WTC11 (cell line): Measurements from ENCODE around the gene LARGE1. TPM values are rescaled to one million over a fixed set of nuclear protein-coding genes. Genes with fewer than 3 reads are reported as not detected.

ENCODE experiments used
- ATAC-seq: fragments of 200-7000 bp; cut with Tn5 transposase; 2 replicates; pipeline ENCODE4 v1.10.0; 2021; ENCODE audit warnings: mild to moderate bottlenecking, moderate library complexity
- CTCF ChIA-PET: fragments of 300-600 bp; sonication (Branson Sonifier 250); formaldehyde crosslinking; loops from one replicate; lab custom pipeline; 2021; ENCODE audit warnings: antibody characterized with exemption; lab: Charles Lee
- POLR2A ChIA-PET: fragments of 350-600 bp; sonication (Branson Sonifier 250); formaldehyde crosslinking; loops from one replicate; lab custom pipeline; 2021; ENCODE audit warnings: antibody characterized with exemption; lab: Charles Lee
- DNase-seq: peaks from one replicate; pipeline ENCODE4 v3.0.0; 2021; ENCODE audit warnings: low spot score
- H3K27ac Mint-ChIP-seq: 2 replicates; pipeline ENCODE4 v1.8.0; 2021; ENCODE audit warnings: mixed read lengths
- H3K27me3 Mint-ChIP-seq: 2 replicates; pipeline ENCODE4 v1.8.0; 2021; ENCODE audit warnings: low read depth, mild to moderate bottlenecking, moderate library complexity, mixed read lengths
- H3K36me3 Mint-ChIP-seq: 2 replicates; pipeline ENCODE4 v1.8.0; 2021; ENCODE audit warnings: mixed read lengths
- H3K4me1 Mint-ChIP-seq: 2 replicates; pipeline ENCODE4 v1.8.0; 2022; ENCODE audit warnings: mixed read lengths
- H3K4me3 Mint-ChIP-seq: 2 replicates; pipeline ENCODE4 v1.8.0; 2021; ENCODE audit warnings: mild to moderate bottlenecking, moderate library complexity, mixed read lengths
- H3K9me3 Mint-ChIP-seq: 2 replicates; pipeline ENCODE4 v1.8.0; 2021; ENCODE audit warnings: mixed read lengths
- ATF1 ChIP-seq: sonication (generic); formaldehyde crosslinking; IDR thresholded peaks from 2 replicates; pipeline ENCODE4 v1.8.1; 2023; ENCODE audit warnings: mild to moderate bottlenecking, moderate library complexity, missing genetic modification reagents
- ELF4 ChIP-seq: sonication (generic); formaldehyde crosslinking; IDR thresholded peaks from 2 replicates; pipeline ENCODE4 v1.8.1; 2022; ENCODE audit warnings: low read depth, mild to moderate bottlenecking, moderate library complexity, missing genetic modification reagents
- GABPB1 ChIP-seq: sonication (generic); formaldehyde crosslinking; IDR thresholded peaks from 2 replicates; pipeline ENCODE4 v1.8.1; 2023; ENCODE audit warnings: mild to moderate bottlenecking, missing genetic modification reagents
- NR3C1 ChIP-seq: sonication (generic); formaldehyde crosslinking; conservative IDR thresholded peaks from 2 replicates; pipeline ENCODE4 v1.8.1; 2023; ENCODE audit warnings: low read depth, mild to moderate bottlenecking, missing genetic modification reagents
- TCF7 ChIP-seq: sonication (generic); formaldehyde crosslinking; IDR thresholded peaks from 2 replicates; pipeline ENCODE4 v1.8.0; 2022; ENCODE audit warnings: mild to moderate bottlenecking, low read depth, missing genetic modification reagents, moderate library complexity
- TEAD1 ChIP-seq: sonication (generic); formaldehyde crosslinking; IDR thresholded peaks from 2 replicates; pipeline ENCODE4 v1.8.0; 2022; ENCODE audit warnings: mild to moderate bottlenecking, missing genetic modification reagents
- ZNF263 ChIP-seq: sonication (generic); formaldehyde crosslinking; IDR thresholded peaks from 2 replicates; pipeline ENCODE4 v1.8.1; 2022; ENCODE audit warnings: low read depth, mild to moderate bottlenecking, moderate library complexity, missing genetic modification reagents
- ZNF416 ChIP-seq: fragments of 250-450 bp; sonication (Bioruptor Pico); IDR thresholded peaks from 2 replicates; pipeline ENCODE4 v1.9.0; 2021; ENCODE audit warnings: mild to moderate bottlenecking, inconsistent platforms
- total RNA-seq: library from RNA; stranded (reverse); gene quantifications from 3 replicates; pipeline ENCODE4 v1.2.3, GENCODE V29; 2021
- TF ChIP-seq, protein P1 (sequence below): fragments of 250-450 bp; sonication (Bioruptor Pico); IDR thresholded peaks from 2 replicates; pipeline ENCODE4 v1.9.0; 2021; ENCODE audit warnings: mild to moderate bottlenecking
- TF ChIP-seq, protein P2 (sequence below): sonication (generic); formaldehyde crosslinking; IDR thresholded peaks from 2 replicates; pipeline ENCODE4 v1.8.1; 2022; ENCODE audit warnings: missing genetic modification reagents, borderline replicate concordance
- TF ChIP-seq, protein P3 (sequence below): sonication (generic); formaldehyde crosslinking; IDR thresholded peaks from 2 replicates; pipeline ENCODE4 v1.8.1; 2023; ENCODE audit warnings: mild to moderate bottlenecking, missing genetic modification reagents, moderate library complexity
- TF ChIP-seq, protein P4 (sequence below): sonication (generic); formaldehyde crosslinking; IDR thresholded peaks from 2 replicates; pipeline ENCODE4 v1.8.1; 2022; ENCODE audit warnings: mild to moderate bottlenecking, missing genetic modification reagents, moderate library complexity, borderline replicate concordance
- TF ChIP-seq, protein P5 (sequence below): sonication (generic); formaldehyde crosslinking; IDR thresholded peaks from 2 replicates; pipeline ENCODE4 v1.8.1; 2023; ENCODE audit warnings: mild to moderate bottlenecking, missing genetic modification reagents
- TF ChIP-seq, protein P6 (sequence below): sonication (generic); formaldehyde crosslinking; IDR thresholded peaks from 2 replicates; pipeline ENCODE4 v1.8.0; 2022; ENCODE audit warnings: missing genetic modification reagents
- TF ChIP-seq, protein P7 (sequence below): sonication (generic); formaldehyde crosslinking; IDR thresholded peaks from 2 replicates; pipeline ENCODE4 v1.8.0; 2023; ENCODE audit warnings: missing genetic modification reagents
- TF ChIP-seq, protein P8 (sequence below): fragments of 250-450 bp; sonication (Bioruptor Pico); IDR thresholded peaks from 2 replicates; pipeline ENCODE4 v1.8.0; 2021; ENCODE audit warnings: mild to moderate bottlenecking

The LARGE1 gene
- total RNA-seq, 1 experiment from 2014 or later: 72.6 TPM

DNA sequence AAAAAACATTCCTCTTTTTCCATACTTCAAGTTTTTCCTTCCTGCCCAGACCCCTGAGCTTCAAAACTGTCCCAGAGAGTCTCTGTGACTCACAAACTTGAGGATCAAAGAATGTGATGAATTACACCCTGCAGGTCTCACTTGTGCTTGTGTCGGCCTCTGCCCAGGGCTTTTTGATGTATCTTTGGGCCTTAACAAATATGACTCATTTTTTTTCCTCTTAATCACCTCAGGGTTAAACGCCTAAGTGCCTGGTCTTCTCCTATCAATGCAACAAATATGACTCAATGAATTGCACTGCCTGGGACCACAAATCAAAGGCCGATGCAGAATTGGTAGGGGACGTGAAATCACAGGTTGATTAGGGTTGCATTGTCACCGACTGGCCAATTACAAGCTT, 267.7 kb downstream of the LARGE1 start:
- no peak overlapping the region for H3K4me3 Mint-ChIP-seq
- peak overlapping the region; percentile 70; the same call in 1 of the 2 replicates for H3K27ac Mint-ChIP-seq
- no peak for ATAC-seq
- H3K27me3 Mint-ChIP-seq: no peaks in the 10 kb centered on the region
- CTCF ChIA-PET: interaction anchor here (0.6 to 1.9 kb wide), 3 partner anchors 9 to 269 kb away, joined by 3 to 7 read pairs (median 4); no protein-coding TSS in a partner anchor
- POLR2A ChIA-PET: no interaction called here
- peaks cover 21% of the 10 kb centered on the region for H3K9me3 Mint-ChIP-seq
- DNase-seq: no peak
- TF ChIP-seq, protein P1, sequence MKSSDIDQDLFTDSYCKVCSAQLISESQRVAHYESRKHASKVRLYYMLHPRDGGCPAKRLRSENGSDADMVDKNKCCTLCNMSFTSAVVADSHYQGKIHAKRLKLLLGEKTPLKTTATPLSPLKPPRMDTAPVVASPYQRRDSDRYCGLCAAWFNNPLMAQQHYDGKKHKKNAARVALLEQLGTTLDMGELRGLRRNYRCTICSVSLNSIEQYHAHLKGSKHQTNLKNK (CRISPR knock-in tag): no peak
- TF ChIP-seq ZNF263 (CRISPR knock-in tag) (no peak), TCF7 (no peak), TEAD1 (no peak), ATF1 (CRISPR knock-in tag) (no peak), GABPB1 (CRISPR knock-in tag) (no peak), ELF4 (no peak), ZNF416 (CRISPR knock-in tag) (no peak), NR3C1 (CRISPR knock-in tag) (no peak)
- TF ChIP-seq, protein P2, sequence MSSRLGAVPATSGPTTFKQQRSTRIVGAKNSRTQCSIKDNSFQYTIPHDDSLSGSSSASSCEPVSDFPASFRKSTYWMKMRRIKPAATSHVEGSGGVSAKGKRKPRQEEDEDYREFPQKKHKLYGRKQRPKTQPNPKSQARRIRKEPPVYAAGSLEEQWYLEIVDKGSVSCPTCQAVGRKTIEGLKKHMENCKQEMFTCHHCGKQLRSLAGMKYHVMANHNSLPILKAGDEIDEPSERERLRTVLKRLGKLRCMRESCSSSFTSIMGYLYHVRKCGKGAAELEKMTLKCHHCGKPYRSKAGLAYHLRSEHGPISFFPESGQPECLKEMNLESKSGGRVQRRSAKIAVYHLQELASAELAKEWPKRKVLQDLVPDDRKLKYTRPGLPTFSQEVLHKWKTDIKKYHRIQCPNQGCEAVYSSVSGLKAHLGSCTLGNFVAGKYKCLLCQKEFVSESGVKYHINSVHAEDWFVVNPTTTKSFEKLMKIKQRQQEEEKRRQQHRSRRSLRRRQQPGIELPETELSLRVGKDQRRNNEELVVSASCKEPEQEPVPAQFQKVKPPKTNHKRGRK (CRISPR knock-in tag): no peak
- TF ChIP-seq, protein P3, sequence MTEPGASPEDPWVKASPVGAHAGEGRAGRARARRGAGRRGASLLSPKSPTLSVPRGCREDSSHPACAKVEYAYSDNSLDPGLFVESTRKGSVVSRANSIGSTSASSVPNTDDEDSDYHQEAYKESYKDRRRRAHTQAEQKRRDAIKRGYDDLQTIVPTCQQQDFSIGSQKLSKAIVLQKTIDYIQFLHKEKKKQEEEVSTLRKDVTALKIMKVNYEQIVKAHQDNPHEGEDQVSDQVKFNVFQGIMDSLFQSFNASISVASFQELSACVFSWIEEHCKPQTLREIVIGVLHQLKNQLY (CRISPR knock-in tag): no peak
- TF ChIP-seq, protein P4, sequence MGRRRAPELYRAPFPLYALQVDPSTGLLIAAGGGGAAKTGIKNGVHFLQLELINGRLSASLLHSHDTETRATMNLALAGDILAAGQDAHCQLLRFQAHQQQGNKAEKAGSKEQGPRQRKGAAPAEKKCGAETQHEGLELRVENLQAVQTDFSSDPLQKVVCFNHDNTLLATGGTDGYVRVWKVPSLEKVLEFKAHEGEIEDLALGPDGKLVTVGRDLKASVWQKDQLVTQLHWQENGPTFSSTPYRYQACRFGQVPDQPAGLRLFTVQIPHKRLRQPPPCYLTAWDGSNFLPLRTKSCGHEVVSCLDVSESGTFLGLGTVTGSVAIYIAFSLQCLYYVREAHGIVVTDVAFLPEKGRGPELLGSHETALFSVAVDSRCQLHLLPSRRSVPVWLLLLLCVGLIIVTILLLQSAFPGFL (CRISPR knock-in tag): no peak
- TF ChIP-seq, protein P5, sequence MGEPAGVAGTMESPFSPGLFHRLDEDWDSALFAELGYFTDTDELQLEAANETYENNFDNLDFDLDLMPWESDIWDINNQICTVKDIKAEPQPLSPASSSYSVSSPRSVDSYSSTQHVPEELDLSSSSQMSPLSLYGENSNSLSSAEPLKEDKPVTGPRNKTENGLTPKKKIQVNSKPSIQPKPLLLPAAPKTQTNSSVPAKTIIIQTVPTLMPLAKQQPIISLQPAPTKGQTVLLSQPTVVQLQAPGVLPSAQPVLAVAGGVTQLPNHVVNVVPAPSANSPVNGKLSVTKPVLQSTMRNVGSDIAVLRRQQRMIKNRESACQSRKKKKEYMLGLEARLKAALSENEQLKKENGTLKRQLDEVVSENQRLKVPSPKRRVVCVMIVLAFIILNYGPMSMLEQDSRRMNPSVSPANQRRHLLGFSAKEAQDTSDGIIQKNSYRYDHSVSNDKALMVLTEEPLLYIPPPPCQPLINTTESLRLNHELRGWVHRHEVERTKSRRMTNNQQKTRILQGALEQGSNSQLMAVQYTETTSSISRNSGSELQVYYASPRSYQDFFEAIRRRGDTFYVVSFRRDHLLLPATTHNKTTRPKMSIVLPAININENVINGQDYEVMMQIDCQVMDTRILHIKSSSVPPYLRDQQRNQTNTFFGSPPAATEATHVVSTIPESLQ (CRISPR knock-in tag): no peak
- TF ChIP-seq, protein P6, sequence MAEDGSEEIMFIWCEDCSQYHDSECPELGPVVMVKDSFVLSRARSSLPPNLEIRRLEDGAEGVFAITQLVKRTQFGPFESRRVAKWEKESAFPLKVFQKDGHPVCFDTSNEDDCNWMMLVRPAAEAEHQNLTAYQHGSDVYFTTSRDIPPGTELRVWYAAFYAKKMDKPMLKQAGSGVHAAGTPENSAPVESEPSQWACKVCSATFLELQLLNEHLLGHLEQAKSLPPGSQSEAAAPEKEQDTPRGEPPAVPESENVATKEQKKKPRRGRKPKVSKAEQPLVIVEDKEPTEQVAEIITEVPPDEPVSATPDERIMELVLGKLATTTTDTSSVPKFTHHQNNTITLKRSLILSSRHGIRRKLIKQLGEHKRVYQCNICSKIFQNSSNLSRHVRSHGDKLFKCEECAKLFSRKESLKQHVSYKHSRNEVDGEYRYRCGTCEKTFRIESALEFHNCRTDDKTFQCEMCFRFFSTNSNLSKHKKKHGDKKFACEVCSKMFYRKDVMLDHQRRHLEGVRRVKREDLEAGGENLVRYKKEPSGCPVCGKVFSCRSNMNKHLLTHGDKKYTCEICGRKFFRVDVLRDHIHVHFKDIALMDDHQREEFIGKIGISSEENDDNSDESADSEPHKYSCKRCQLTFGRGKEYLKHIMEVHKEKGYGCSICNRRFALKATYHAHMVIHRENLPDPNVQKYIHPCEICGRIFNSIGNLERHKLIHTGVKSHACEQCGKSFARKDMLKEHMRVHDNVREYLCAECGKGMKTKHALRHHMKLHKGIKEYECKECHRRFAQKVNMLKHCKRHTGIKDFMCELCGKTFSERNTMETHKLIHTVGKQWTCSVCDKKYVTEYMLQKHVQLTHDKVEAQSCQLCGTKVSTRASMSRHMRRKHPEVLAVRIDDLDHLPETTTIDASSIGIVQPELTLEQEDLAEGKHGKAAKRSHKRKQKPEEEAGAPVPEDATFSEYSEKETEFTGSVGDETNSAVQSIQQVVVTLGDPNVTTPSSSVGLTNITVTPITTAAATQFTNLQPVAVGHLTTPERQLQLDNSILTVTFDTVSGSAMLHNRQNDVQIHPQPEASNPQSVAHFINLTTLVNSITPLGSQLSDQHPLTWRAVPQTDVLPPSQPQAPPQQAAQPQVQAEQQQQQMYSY (CRISPR knock-in tag): no peak
- TF ChIP-seq, protein P7, sequence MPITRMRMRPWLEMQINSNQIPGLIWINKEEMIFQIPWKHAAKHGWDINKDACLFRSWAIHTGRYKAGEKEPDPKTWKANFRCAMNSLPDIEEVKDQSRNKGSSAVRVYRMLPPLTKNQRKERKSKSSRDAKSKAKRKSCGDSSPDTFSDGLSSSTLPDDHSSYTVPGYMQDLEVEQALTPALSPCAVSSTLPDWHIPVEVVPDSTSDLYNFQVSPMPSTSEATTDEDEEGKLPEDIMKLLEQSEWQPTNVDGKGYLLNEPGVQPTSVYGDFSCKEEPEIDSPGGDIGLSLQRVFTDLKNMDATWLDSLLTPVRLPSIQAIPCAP (CRISPR knock-in tag): no peak
- TF ChIP-seq, protein P8, sequence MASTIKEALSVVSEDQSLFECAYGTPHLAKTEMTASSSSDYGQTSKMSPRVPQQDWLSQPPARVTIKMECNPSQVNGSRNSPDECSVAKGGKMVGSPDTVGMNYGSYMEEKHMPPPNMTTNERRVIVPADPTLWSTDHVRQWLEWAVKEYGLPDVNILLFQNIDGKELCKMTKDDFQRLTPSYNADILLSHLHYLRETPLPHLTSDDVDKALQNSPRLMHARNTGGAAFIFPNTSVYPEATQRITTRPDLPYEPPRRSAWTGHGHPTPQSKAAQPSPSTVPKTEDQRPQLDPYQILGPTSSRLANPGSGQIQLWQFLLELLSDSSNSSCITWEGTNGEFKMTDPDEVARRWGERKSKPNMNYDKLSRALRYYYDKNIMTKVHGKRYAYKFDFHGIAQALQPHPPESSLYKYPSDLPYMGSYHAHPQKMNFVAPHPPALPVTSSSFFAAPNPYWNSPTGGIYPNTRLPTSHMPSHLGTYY (CRISPR knock-in tag): no peak
- H3K36me3 Mint-ChIP-seq: peaks cover 34% of the 10 kb centered on the region
- H3K4me1 Mint-ChIP-seq: peaks cover 28% of the 10 kb centered on the region
